CD4-positive, CD25-positive, alpha-beta regulatory T cell (primary cell): ENCODE data around the gene SP3. TPM values are rescaled to one million over a fixed set of nuclear protein-coding genes. Genes with fewer than 3 reads are reported as not detected.

Source experiments
- ATAC-seq, 2 donors: fragments of 150-1000 bp; cut with Tn5 transposase; one replicate each; pipeline ENCODE4 v1.10.0; 2021; ENCODE audit warnings: low read depth in 2 of 2, moderate number of reproducible peaks in 2 of 2, moderate library complexity in 1 of 2
- DNase-seq, 3 donors: peaks; one replicate each; pipeline versions ENCODE4 v3.0.0 to v3.0.0-alpha.2; 2012 to 2022; ENCODE audit warnings: mixed read lengths in 1 of 3
- H3K27ac ChIP-seq: one replicate; pipeline ENCODE4 v1.7.0; 2013; ENCODE audit warnings: mild to moderate bottlenecking, low read length; ENCODE audit not compliant: insufficient read depth, poor library complexity, severe bottlenecking
- H3K27me3 ChIP-seq: one replicate; pipeline ENCODE4 v1.7.0; 2013; ENCODE audit warnings: low read length; ENCODE audit not compliant: control insufficient read depth, insufficient read depth
- H3K36me3 ChIP-seq: one replicate; pipeline ENCODE4 v1.7.0; 2013; ENCODE audit warnings: mild to moderate bottlenecking, low read length, moderate library complexity; ENCODE audit not compliant: control insufficient read depth, insufficient read depth
- H3K4me1 ChIP-seq: 2 replicates; pipeline ENCODE4 v1.7.0; 2013; ENCODE audit warnings: mild to moderate bottlenecking, low read length; ENCODE audit not compliant: insufficient read depth, control insufficient read depth, poor library complexity, severe bottlenecking
- H3K4me3 ChIP-seq: one replicate; pipeline ENCODE4 v1.7.0; 2013; ENCODE audit warnings: low read depth, mild to moderate bottlenecking, low read length, moderate library complexity
- H3K9me3 ChIP-seq, 2 experiments: 1 replicate in 1 of 2; 2 replicates in 1 of 2; pipeline ENCODE4 v1.7.0; 2013; ENCODE audit warnings: low read length in 2 of 2, mild to moderate bottlenecking in 1 of 2, moderate library complexity in 1 of 2; ENCODE audit not compliant: control insufficient read depth in 2 of 2
- H3K27ac Mint-ChIP-seq, 3 donors: one replicate each; pipeline ENCODE4 v1.8.0; 2020 to 2022; ENCODE audit warnings: mild to moderate bottlenecking in 3 of 3, mixed read lengths in 3 of 3, moderate library complexity in 2 of 3
- H3K27me3 Mint-ChIP-seq: one replicate; pipeline ENCODE4 v1.8.0; 2022; ENCODE audit warnings: mild to moderate bottlenecking, mixed read lengths
- H3K36me3 Mint-ChIP-seq: one replicate; pipeline ENCODE4 v1.8.0; 2020; ENCODE audit warnings: mixed read lengths
- H3K4me1 Mint-ChIP-seq, 4 donors: one replicate each; pipeline ENCODE4 v1.8.0; 2020 to 2022; ENCODE audit warnings: mixed read lengths in 4 of 4, mild to moderate bottlenecking in 1 of 4
- H3K4me3 Mint-ChIP-seq, 4 donors: one replicate each; pipeline ENCODE4 v1.8.0; 2020 to 2022; ENCODE audit warnings: mild to moderate bottlenecking in 4 of 4, mixed read lengths in 4 of 4, moderate library complexity in 3 of 4
- H3K9me3 Mint-ChIP-seq, 7 donors: one replicate each; pipeline ENCODE4 v1.8.0; 2020 to 2022; ENCODE audit warnings: mixed read lengths in 7 of 7, mild to moderate bottlenecking in 3 of 7, moderate library complexity in 2 of 7
- polyA plus RNA-seq, 4 donors: library from polyadenylated mRNA; unstranded; fragments of 300-500 nt; fragmentation: Illumina TruSeq; gene quantifications; one replicate each; pipeline ENCODE4 v1.2.3, GENCODE V29; 2021
- total RNA-seq: library from RNA; stranded (reverse); gene quantifications from one replicate; pipeline ENCODE4 v1.2.3, GENCODE V29; 2022

SP3 gene
- total and polyA plus RNA-seq, 5 donors from 2014 or later: 65.9 to 153 (median 81.6) TPM

- no peaks in the 10 kb centered on the region for H3K9me3 ChIP-seq
- H3K27ac ChIP-seq: no peak overlapping the region
- peaks cover 43% of the 10 kb centered on the region for H3K27me3 Mint-ChIP-seq
- peaks cover 8% of the 10 kb centered on the region for H3K27me3 ChIP-seq
- H3K36me3 Mint-ChIP-seq: no peaks in the 10 kb centered on the region
- H3K27ac Mint-ChIP-seq: no peak overlapping the region
- H3K4me1 ChIP-seq: peaks cover 7% of the 10 kb centered on the region
- no peak for ATAC-seq
- H3K36me3 ChIP-seq: no peaks in the 10 kb centered on the region
- no peak overlapping the region for H3K4me3 Mint-ChIP-seq
- H3K4me1 Mint-ChIP-seq: peaks cover 0 to 8% (median 0%) of the 10 kb centered on the region in 4 donors
- no peaks in the 10 kb centered on the region for H3K9me3 Mint-ChIP-seq
- no peak overlapping the region for H3K4me3 ChIP-seq
- no peak for DNase-seq
Observed at GRCh38 chr2:174009488-174010223, 44.5 kb upstream of the SP3 start.

- ATAC-seq (no peak), DNase-seq (no peak)
- no peaks in the 10 kb centered on the region for H3K36me3 Mint-ChIP-seq
- Histone ChIP-seq H3K27me3 (peaks cover 8% of the 10 kb centered on the region), H3K27ac (no peak overlapping the region), H3K4me1 (peaks cover 7% of the 10 kb centered on the region), H3K9me3 (no peaks in the 10 kb centered on the region), H3K4me3 (no peak overlapping the region), H3K36me3 (no peaks in the 10 kb centered on the region)
- no peak overlapping the region for H3K4me3 Mint-ChIP-seq
- peaks cover 42% of the 10 kb centered on the region for H3K27me3 Mint-ChIP-seq
- H3K4me1 Mint-ChIP-seq: peaks cover 0 to 8% (median 0%) of the 10 kb centered on the region in 4 donors
- no peaks in the 10 kb centered on the region for H3K9me3 Mint-ChIP-seq
- H3K27ac Mint-ChIP-seq: no peak overlapping the region
Observed at GRCh38 chr2:174008720-174009119, 43.5 kb upstream of the SP3 start.

- no peak for ATAC-seq
- peaks cover 0 to under 1% (median 0%) of the 10 kb centered on the region in 4 donors for H3K4me1 Mint-ChIP-seq
- no peaks in the 10 kb centered on the region for H3K9me3 ChIP-seq
- H3K27ac Mint-ChIP-seq: no peak overlapping the region
- H3K36me3 ChIP-seq: no peaks in the 10 kb centered on the region
- no peak overlapping the region for H3K27ac ChIP-seq
- H3K36me3 Mint-ChIP-seq: no peaks in the 10 kb centered on the region
- peaks cover 42% of the 10 kb centered on the region for H3K27me3 Mint-ChIP-seq
- H3K4me1 ChIP-seq: no peaks in the 10 kb centered on the region
- H3K4me3 Mint-ChIP-seq: no peak overlapping the region
- H3K27me3 ChIP-seq: peaks cover 8% of the 10 kb centered on the region
- no peak for DNase-seq
- H3K9me3 Mint-ChIP-seq: no peaks in the 10 kb centered on the region
- no peak overlapping the region for H3K4me3 ChIP-seq
Observed at GRCh38 chr2:174007010-174007409, 41.8 kb upstream of the SP3 start.

- Histone ChIP-seq H3K4me1 (no peaks in the 10 kb centered on the region), H3K36me3 (no peaks in the 10 kb centered on the region), H3K27me3 (peaks cover 5% of the 10 kb centered on the region), H3K4me3 (no peak overlapping the region), H3K27ac (no peak overlapping the region), H3K9me3 (no peaks in the 10 kb centered on the region)
- Mint-ChIP-seq H3K27me3 (peaks cover 31% of the 10 kb centered on the region), H3K27ac (no peak overlapping the region), H3K4me3 (no peak overlapping the region), H3K36me3 (no peaks in the 10 kb centered on the region), H3K4me1 (no peaks in the 10 kb centered on the region), H3K9me3 (no peaks in the 10 kb centered on the region)
- DNase-seq: no peak
- ATAC-seq: no peak
Observed at GRCh38 chr2:174005801-174006419, 40.7 kb upstream of the SP3 start.

GRCh38 chr2:174004905-174005605 lies 39.9 kb upstream of the SP3 start:
- Mint-ChIP-seq H3K4me1 (no peaks in the 10 kb centered on the region), H3K27ac (no peak overlapping the region), H3K36me3 (no peaks in the 10 kb centered on the region), H3K4me3 (no peak overlapping the region), H3K9me3 (no peaks in the 10 kb centered on the region), H3K27me3 (peaks cover 30% of the 10 kb centered on the region)
- H3K27ac ChIP-seq: no peak overlapping the region
- DNase-seq (no peak), ATAC-seq (no peak)
- H3K4me1 ChIP-seq: no peaks in the 10 kb centered on the region
- H3K36me3 ChIP-seq: no peaks in the 10 kb centered on the region
- H3K4me3 ChIP-seq: no peak overlapping the region
- H3K9me3 ChIP-seq: no peaks in the 10 kb centered on the region
- peaks cover 4% of the 10 kb centered on the region for H3K27me3 ChIP-seq

GRCh38 chr2:174003720-174004695 lies 38.8 kb upstream of the SP3 start:
- Histone ChIP-seq H3K4me1 (no peaks in the 10 kb centered on the region), H3K27ac (no peak overlapping the region), H3K9me3 (no peaks in the 10 kb centered on the region), H3K36me3 (no peaks in the 10 kb centered on the region), H3K27me3 (peaks cover under 1% of the 10 kb centered on the region), H3K4me3 (no peak overlapping the region)
- peaks cover 25% of the 10 kb centered on the region for H3K27me3 Mint-ChIP-seq
- no peaks in the 10 kb centered on the region for H3K36me3 Mint-ChIP-seq
- H3K4me1 Mint-ChIP-seq: no peaks in the 10 kb centered on the region
- H3K9me3 Mint-ChIP-seq: no peaks in the 10 kb centered on the region
- H3K27ac Mint-ChIP-seq: no peak overlapping the region
- no peak for DNase-seq
- no peak for ATAC-seq
- H3K4me3 Mint-ChIP-seq: no peak overlapping the region

- Histone ChIP-seq H3K9me3 (no peaks in the 10 kb centered on the region), H3K27ac (no peak overlapping the region), H3K36me3 (no peaks in the 10 kb centered on the region), H3K4me3 (no peak overlapping the region), H3K27me3 (no peaks in the 10 kb centered on the region), H3K4me1 (no peaks in the 10 kb centered on the region)
- Mint-ChIP-seq H3K27ac (no peak overlapping the region), H3K4me3 (no peak overlapping the region), H3K27me3 (peaks cover 21% of the 10 kb centered on the region), H3K36me3 (no peaks in the 10 kb centered on the region), H3K9me3 (no peaks in the 10 kb centered on the region), H3K4me1 (peaks cover 0 to 6% (median 0%) of the 10 kb centered on the region in 4 donors)
- ATAC-seq (no peak), DNase-seq (no peak)
Observed at GRCh38 chr2:174002679-174003078, 37.5 kb upstream of the SP3 start.
